Stimulated activated CD4-positive, alpha-beta T cell treated with anti-CD3 and anti-CD28 coated beads, TNF-alpha, amount 100 ng/mL, for 24 hours (primary cell): ENCODE measurements around the gene SLC35E1.
"Not testable (repeated sequence)": the region's sequence is repeated elsewhere in the genome, so short reads cannot be mapped to it uniquely, and the experiment has no call there.

Source experiments
- DNase-seq, 3 experiments: peaks; one replicate each; pipeline ENCODE4 v3.0.0-alpha.2; 2020; ENCODE audit warnings: low read depth in 3 of 3

Gene SLC35E1

GRCh38 chr19:16544473-16545231, 27.6 kb downstream of the SLC35E1 start:
- DNase-seq, result no peak

DNA sequence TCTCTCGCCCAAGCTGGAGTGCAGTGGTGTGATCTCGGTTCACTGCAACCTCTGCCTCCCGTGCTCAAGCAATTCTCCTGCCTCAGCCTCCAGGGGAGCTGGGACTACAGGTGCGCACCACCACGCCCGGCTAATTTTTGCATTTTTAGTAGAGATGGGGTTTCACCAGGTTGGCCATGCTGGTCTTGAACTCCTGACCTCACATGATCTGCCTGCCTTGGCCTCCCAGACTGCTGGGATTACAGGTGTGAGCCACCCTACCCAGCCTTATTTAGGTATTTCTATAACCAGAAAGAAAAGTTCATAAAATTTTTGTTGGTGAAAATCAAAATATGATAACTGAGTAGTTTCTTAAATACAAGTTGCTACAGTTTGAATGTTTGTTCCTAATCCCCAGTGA, 28.5 kb downstream of the SLC35E1 start:
- DNase-seq, result not testable (repeated sequence)

DNA sequence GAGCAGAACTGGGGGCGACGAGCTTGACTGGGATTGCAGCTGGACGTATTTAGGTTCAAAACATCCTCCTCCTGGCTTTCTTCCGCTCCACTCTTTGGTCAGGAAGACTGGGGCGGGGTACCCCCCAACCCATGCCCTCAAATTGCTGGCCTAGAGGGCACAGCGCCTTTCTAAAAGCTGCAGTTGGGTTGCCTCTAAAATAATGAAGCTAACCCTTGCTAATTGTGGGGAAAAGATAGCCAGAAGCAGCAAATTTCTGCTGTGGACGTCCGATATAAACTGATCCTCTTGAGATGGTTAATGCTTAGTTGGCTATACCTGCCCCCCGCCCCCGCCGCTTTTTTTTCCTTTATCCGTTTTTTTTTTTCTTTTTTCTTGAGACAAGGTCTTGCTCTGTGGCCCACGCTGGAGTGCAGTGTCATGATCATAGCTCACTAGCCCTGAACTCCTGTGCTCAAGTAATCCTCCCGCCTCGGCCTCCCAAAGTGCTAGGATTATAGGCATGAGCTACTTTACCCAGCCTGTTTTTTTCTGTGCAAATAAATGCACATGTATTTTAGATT, 29.2 kb downstream of the SLC35E1 start:
- no peak for DNase-seq

DNA sequence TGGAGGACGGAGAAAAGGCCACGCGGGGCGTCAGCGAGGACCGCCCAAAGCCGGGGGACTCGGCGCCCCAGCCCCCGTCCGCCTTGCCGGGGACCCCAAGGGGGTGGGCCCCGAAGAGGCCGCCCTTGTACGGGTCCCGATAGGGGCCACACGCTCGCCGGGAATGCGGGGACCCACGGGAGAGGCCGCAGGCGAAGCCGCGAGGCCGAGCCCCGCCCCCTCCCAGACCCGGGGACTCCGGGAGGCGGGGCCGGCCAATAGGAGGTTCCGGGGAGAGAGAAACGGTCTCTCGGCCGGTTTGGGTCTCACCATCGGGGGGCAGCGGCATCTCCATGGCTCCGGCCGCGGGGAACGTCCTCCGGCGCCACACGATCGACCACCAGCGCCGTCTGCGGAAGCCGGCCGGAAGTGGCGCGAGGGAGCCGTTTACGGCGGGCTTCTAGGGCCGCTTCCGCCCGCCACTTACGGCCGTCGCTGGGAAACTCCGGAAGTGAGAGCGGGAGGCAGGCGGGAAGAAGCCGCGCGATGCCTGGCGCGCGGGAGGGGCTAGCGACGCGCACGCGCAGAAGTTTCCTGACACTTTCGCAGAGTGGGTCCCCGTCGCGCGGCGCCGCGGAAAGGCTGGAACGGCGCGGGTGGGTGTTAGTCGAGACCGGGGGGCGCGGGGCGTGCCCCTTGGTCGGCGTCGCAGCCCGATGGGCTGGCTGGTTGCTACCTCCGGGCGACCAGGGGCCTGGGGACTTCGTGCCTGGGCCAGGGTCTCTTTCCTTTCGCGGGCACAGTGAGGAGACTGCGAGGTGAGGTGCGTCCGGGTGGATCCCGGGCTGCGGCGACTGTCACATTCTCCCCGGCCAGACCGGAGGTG, 29.9 kb downstream of the SLC35E1 start, which contains the start of gene CHERP:
TSS of gene CHERP (minus strand) at position 393 of the 865 bp plus-strand sequence. CDS start at position 334, 59 bp downstream.
- peak; percentile 87 to 92 (median 89) for DNase-seq

- DNase-seq, result no peak
Observed at GRCh38 chr19:16541526-16542044, 30.6 kb downstream of the SLC35E1 start.

- DNase-seq, result no peak
Observed at GRCh38 chr19:16540948-16541347, 31.3 kb downstream of the SLC35E1 start.

DNA sequence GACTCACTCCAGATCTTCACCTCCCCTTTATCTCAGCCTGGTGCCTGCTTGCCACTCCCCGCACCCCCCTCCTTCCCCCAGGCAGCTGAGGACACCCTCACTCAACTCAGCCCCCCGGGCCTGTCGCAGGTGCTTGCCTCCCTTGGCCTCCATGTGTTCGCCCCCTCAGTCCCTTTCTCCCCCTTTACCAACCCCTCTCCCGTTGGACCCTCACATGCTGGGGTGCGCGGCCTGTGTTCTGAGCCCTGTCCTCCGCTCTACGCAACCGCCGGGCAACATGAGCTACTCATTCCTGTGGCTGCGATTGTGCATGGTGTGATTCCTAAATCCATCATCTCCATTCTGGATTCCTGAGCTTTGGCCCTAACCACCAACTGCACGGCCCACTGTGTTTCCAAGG, 35.1 kb downstream of the SLC35E1 start:
- DNase-seq, result no peak

DNA sequence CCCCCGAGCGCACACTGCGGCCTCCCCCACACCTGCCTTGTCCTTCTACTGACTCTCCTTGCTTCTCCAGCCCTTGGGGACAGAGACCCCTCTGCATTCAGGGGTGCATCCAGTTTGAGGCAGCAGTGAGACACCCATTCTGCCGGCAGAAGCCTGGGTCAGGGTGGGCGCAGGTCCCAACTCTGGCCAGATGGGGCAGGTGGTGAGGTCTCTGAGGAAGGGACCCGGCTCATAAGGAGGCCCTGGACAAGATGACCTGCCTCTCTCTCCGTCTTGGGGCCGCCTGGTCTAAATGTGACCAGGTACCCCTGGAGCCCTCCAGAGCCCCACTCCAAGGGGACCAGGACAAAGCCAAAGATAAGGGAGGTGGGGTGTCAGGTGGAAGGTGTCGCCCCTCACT, 36.1 kb downstream of the SLC35E1 start:
- no peak for DNase-seq

GRCh38 chr19:16535381-16535780, 36.8 kb downstream of the SLC35E1 start:
- no peak for DNase-seq

- DNase-seq, result no peak
Observed at GRCh38 chr19:16532440-16533234, 39.6 kb downstream of the SLC35E1 start.

DNA sequence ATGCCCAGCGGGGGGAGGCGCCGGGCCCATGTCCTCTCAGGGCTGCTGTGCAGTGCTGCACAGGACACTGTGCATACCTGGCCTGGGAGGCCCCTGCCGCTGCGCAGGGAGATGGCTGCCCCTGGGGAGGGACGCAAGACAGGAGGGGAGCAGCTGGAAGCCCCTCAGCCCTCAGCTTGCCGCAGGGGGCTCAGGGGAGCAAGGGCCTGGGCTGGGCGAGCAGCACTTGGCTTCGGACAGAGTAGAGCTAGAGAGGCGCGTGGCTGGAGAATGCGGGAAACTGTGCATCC, 40.9 kb downstream of the SLC35E1 start:
- DNase-seq, result no peak

- no peak for DNase-seq
Observed at GRCh38 chr19:16530540-16531379, 41.5 kb downstream of the SLC35E1 start.

- DNase-seq, result no peak
Observed at GRCh38 chr19:16529466-16530144, 42.6 kb downstream of the SLC35E1 start.

- peak in 2 of 3 experiments; percentile 22 to 30 for DNase-seq
Observed at GRCh38 chr19:16527971-16528521, 44.2 kb downstream of the SLC35E1 start.

DNA sequence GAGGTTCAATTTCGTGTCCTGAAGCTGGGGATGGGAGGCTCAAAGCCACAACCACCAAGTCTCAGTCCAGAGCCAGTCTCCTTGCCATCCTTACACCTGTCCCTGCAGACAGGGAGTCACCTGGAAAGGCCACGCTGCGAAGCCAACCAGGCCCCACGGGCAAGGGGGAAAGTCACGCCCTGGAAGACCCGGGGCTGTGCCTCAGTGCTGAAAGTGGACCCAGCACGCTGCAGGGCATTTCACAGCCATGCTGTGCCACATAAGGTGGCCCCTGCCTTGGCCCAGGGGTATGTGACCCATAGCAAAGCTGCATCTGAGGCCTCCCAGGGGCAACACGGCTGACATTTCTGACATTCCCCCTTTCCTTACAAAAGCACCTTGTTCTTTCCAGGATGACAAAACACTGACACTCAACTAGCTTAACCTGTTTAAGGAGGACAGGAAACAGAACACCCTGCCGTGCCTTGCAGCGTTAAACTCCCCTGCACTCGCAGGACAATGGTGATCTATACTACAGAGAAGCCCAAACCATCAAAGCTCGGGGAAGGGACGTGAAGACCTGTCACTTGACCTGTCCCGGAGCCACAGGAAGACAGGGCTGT, 44.8 kb downstream of the SLC35E1 start:
- DNase-seq, result no peak

- no peak for DNase-seq
Observed at GRCh38 chr19:16525751-16526481, 46.3 kb downstream of the SLC35E1 start.

DNA sequence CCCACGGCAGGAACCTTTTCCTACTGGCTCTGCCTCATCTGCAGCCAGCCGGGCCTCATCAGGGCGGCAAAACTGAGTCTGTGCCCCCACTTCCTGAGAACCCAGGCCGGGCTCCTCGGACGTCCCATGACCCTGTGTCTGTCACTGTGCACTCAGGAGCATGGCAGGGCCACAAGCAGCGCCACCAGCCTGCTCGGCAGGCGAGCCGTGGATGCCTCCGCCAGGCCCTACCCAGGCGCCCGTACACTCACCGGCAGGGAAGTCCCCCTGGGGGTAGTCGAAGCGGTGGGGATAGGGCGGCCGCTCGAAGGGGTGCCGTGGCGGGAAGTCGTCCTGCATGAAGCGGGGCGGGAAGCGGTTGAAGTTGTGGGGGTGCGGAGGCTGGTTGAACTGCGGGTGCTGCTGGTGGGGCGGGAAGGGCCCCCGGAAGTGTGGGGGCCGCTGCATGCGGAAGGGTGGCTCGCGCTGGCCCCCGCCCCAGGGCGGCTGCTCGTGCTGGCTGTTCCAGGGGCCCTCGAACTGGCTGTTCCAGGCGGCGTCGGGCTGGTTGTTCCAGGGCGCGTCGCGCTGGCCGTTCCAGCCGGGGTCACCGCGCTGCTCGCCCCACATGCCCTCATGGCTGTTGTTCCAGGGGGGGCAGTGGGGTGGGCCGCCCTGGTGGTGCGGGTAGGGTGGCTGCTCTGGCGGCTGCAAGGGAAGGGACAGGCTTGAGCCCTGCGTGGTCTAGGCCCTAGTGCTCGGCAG, 47.1 kb downstream of the SLC35E1 start:
- no peak for DNase-seq
